Pons (tissue), 1 donor: ENCODE data around the gene PHB1.
A peak's percentile ranks its signal among the peaks of the same experiment; 100 is the strongest.
"Not testable (repeated sequence)": the region's sequence is repeated elsewhere in the genome, so short reads cannot be mapped to it uniquely, and the experiment has no call there.

Experiments used
- DNase-seq: peaks from one replicate; pipeline ENCODE4 v3.0.0-alpha.2; 2016; ENCODE audit warnings: low spot score

The PHB1 gene

GRCh38 chr17:49378311-49378710 is 36.4 kb downstream of the PHB1 start:
- DNase-seq: no peak

GRCh38 chr17:49375544-49375943 is 39.1 kb downstream of the PHB1 start:
- no peak for DNase-seq

DNA sequence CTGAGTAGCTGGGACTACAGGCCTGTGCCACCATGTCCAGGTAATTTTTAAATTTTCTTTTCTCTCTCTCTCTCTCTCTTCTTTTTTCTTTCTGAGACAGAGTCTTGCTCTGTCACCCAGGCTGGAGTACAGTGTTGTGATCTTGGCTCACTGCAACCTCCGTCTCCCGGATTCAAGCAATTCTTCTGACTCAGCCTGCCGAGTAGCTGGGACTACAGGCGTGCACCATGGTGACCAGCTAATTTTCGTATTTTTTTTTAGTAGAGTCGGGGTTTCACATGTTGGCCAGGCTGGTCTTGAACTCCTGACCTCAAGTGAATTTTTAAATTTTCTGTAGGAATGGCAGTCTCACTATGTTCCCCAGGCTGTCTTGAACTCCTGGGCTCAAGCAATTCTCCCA is 41.6 kb downstream of the PHB1 start:
- DNase-seq: no peak

DNA sequence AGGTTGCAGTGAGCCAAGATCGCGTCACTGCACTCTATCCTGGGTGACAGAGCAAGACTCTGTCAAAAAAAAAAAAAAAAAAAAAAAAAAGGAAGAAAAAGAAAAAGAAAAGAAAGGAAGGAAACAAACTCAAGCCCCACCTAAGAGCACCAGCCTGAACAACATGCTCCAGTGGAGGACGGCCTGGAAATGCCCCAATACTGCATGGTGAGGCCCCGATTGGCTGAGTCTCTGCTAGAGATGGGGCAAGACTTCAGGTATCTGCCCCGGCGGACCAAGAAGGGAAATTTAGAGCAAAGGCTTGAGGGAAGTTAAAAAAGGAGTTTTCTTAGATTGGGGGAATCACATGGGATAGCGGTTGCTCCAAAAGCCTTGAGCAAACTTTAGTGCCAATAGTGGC is 42.3 kb downstream of the PHB1 start:
- no peak for DNase-seq

- DNase-seq: no peak
Measured at GRCh38 chr17:49370971-49371834, 43.5 kb downstream of the PHB1 start.

- no peak for DNase-seq
Measured at GRCh38 chr17:49369760-49370159, 44.9 kb downstream of the PHB1 start.

GRCh38 chr17:49369089-49369488 is 45.6 kb downstream of the PHB1 start:
- no peak for DNase-seq

GRCh38 chr17:49365667-49366066 is 49.0 kb downstream of the PHB1 start:
- peak; percentile 90 for DNase-seq

DNA sequence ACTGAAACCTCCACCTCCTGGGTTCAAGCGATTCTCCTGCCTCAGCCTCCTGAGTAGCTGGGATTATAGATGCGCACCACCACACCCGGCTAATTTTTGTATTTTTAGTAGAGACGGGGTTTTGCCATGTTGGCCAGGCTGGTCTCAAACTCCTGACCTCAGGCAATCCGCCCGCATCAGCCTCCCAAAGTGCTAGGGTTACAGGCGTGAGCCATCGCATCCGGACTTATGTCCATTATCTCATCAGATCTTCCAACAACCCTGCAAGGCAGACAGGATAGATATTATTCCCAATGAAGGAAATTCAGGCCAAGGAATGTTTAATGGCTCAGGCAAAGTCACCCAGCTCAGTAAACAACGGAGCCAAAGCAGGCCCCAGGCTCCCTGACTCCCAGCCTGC is 49.6 kb downstream of the PHB1 start:
- not testable (repeated sequence) for DNase-seq

GRCh38 chr17:49364119-49364518 is 50.6 kb downstream of the PHB1 start:
- no peak for DNase-seq

GRCh38 chr17:49363251-49363650 is 51.4 kb downstream of the PHB1 start:
- no peak for DNase-seq

DNA sequence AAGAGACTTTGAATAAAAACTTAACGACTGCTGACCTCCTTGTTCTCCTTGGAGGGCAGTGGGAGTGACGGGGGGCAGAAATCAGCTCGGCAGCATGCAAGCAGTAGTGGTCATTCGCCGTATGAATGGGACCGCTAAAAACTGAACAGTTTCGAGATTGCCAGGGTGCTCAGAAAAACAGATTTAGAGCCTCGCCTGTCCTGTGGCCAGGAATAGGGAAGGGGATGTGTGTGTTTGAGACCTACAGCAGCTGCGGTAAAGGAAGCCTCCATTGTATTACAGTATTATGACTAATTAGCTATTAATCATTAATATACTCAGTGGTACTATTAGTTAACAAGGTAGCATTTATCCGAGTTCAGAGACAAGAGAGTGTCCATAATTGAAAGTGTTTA is 52.0 kb downstream of the PHB1 start:
- peak; percentile 28 for DNase-seq

GRCh38 chr17:49361902-49362722 is 52.6 kb downstream of the PHB1 start, which contains the start of gene ZNF652:
Gene ZNF652 (minus strand): TSS chr17:49362250. CDS start chr17:49317725, 44,525 bp downstream.
- peak; percentile 88 for DNase-seq

- DNase-seq: peak; percentile 76
Measured at GRCh38 chr17:49361129-49361901, 53.4 kb downstream of the PHB1 start.

DNA sequence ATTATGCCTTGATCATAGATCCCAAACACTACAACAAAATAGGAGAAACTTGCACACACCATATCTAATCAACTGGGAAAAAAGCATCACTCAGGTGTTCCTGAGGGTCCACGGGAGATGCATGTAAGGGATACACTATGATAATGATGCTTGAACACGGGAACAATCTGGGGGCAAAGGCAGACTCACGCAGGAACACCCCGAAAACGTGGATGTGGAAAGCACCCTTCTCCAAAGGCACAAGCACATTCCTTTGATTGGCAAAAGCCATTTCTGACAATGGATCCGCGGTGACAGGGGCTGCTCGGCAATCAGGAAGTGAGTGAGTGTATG is 53.9 kb downstream of the PHB1 start:
- no peak for DNase-seq

GRCh38 chr17:49359990-49360795 is 54.5 kb downstream of the PHB1 start:
- DNase-seq: peak; percentile 54

DNA sequence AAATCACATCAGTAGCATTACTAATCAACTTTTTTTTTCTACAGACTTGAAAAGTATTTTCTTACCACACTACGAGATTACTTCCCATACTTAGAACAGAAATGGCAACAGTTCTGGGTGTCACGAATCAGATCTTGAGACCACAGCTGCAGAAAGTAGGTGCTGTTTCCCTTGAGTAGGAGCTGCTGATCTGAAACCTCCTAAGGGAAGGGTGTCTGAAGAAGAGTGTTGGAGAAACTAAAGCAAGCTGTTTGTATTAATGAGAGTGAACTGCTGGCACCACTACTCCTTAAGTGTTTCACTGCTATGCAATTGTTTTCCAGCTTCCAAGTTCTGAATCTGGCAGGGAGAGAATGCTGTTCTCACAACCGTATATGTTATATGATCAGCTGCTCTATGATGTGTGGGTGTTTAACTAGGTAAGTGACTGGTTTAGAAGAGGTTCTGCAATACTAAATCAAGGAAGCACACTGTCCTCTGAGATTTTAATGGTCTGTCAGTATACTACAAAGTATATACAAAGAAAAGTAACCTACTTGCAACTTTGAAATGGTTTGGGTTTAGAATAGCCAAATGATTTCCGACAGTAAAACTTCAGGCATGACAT is 55.9 kb downstream of the PHB1 start:
- peak; percentile 65 for DNase-seq

GRCh38 chr17:49357516-49357915 is 57.2 kb downstream of the PHB1 start:
- DNase-seq: peak; percentile 74

DNA sequence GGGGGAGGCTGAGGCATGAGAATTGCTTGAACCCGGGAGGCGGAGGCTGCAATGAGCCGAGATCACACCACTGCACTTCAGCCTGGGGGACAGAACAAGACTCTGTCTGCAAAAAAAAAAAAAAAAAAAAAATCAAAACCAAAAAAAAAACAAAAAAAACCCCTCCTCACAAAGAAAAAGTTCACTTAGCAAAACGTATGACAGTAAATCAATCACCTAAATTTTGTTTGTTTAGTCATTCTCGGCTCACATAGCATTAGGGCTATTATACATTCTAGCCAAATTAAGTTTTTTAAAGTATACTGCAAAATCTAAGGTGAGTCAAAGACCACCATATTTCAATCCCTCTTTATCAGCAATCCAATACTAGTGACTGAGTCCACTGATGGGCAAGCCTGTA is 58.4 kb downstream of the PHB1 start:
- DNase-seq: no peak
